GM19397 (cell line): ENCODE data around the gene YBX3.

Source experiments
- ATAC-seq: cut with Tn5 transposase; IDR thresholded peaks from one replicate; pipeline ENCODE4 v1.9.1; 2021; ENCODE audit warnings: mild to moderate bottlenecking, moderate library complexity; ENCODE audit not compliant: unreplicated experiment

The YBX3 gene

GRCh38 chr12:10722502-10722904, 620 bp downstream of the YBX3 start:
- ATAC-seq: peak; percentile 49

- ATAC-seq: no peak
Measured at GRCh38 chr12:10721651-10722501, 1.2 kb downstream of the YBX3 start.

DNA sequence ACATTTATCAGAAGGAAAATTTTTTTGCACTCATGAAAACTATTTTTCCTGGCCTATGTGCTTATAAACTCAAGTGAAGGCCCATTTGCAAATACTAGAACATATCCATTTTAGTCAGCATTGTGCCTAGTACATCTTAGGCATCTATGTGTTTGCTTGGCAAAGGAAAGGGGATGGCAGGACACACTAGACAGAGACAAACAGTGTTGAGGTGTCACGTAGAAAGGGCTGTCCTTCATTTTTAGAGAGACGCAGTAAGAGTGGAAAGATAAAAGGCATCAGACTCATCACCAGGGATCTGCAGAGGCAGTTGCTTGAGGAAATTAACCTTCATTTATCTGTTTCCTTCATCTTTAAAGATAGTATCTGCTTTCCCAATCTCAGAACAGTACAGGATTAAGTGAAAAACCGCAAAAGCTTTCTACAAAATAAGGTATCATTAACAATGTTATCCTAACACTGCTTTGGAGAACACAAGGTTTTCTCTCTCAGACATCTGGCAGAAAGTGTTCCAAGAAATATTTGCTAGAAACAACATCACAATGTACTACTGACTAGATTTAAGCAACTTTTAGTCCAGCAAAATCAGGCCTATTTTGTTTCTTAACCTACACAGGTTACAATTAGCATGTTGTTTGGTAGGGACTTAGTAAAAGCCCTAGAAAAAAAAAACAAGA, 2.0 kb downstream of the YBX3 start:
- no peak for ATAC-seq

- ATAC-seq: no peak
Measured at GRCh38 chr12:10719482-10719881, 3.6 kb downstream of the YBX3 start.

GRCh38 chr12:10718279-10718821, 4.8 kb downstream of the YBX3 start:
- ATAC-seq: no peak

DNA sequence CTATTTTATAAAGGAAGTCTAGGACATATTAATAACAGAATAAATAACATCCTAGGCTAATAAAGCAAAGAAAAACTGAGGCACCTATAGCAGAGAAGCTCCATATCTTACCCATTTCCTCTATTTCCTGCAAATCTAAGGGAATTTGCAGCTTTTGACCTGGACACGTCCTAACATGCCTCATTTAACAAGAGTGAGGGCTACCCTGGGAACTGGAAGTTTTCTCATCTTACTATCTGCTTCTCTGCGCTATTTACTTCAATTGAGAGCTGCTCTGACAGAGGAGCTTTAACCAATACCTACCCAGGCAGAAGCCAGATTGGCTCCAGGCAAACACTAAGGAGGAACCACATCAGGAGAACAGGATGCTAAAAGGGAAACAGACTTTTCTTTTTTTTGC, 5.7 kb downstream of the YBX3 start:
- no peak for ATAC-seq

- ATAC-seq: no peak
Measured at GRCh38 chr12:10716704-10717315, 6.3 kb downstream of the YBX3 start.

DNA sequence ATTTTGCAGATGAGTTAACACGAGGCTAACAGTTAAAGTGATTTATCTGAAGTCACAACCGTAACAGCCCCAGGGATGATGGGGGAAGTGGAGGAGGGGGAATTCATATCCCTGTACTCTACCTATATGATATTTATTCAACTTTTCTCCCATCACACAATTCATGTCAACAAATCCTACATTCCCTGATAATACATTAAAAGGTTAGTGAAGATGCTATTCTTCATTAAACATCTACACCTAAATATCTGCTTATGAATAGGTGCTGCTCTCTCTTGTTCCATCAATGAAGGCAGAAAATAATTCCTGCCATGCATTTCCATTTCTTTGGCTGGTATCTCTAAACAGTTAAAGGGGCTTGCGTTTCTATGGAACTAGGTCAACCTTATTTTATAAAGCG, 6.8 kb downstream of the YBX3 start:
- no peak for ATAC-seq

GRCh38 chr12:10715491-10715890, 7.6 kb downstream of the YBX3 start:
- no peak for ATAC-seq

DNA sequence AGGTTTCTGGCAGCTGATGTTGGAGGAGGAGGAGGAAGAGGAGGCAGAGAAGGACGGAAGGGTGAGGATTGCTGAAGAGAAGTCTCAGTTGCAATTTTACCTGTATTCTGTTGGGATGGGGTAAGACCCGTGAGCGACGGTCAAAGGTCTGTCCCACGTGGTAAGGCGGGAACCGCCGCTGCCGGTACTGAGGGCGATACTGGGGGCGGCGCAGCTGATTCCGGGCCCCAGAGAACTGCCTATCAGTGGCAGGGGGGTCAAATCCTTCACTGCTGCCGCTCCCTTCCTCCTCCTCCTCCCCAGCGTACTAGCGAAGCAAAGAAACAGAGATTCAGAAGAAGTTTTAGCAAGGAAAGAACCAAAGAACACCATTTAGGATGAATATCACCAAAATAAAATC, 13.3 kb downstream of the YBX3 start:
- ATAC-seq: no peak

DNA sequence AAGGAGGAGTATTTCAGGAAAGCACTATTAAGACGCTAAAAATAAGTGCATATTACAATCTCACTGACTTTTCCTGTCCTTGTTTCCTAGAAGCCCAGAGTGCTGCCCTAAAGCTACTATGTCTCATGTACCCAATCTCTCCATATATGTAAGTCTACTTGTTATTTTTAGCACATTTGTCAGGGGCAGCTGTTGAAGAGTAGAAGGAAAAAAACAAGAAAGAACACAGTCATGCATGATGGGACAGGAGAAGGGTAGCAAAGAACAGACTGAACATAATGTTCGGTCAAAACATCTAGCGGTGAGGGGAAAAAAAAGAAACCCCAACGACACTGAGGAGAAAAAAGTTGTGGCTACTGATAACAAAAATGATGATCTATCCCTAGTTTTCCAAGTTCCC, 14.3 kb downstream of the YBX3 start:
- no peak for ATAC-seq

DNA sequence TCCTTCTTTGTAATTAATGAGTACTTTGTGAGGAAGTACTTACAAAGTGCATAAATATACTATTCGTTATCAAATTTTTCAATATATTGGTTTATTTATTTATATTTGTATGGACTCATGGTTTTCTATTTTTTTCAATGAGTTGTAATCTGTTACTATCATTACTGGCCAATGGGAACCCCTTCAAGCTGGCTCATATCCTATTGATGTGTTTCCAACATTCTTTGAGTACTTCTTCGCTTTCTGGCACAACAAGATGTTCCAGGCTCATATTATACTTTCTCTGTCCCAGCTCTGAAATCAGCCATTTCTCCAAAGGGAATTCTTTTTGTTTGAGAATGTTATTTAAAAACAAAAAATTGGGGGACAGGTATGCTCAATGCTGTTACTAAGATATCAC, 17.5 kb downstream of the YBX3 start:
- ATAC-seq: no peak

GRCh38 chr12:10701843-10702242, 21.3 kb downstream of the YBX3 start:
- no peak for ATAC-seq

- ATAC-seq: no peak
Measured at GRCh38 chr12:10701131-10701681, 21.9 kb downstream of the YBX3 start.

DNA sequence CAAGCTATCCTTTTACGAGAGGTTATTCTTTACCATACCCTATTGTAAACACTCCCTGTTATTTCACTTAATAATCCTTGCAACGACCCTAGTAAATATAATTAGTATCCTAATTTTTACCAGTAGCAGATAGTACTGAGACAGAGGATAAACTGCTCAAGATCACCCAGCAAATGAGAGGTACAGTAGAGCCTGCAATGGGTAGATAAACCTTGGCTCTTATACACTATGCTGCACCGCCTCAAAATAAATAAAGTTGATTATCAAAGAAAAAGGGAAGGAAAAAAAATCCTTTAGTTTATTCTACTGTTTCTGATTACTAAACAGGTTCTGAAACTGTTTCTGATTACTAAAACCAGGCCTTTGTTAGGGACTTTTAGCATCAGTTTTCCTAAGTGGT, 22.5 kb downstream of the YBX3 start:
- ATAC-seq: no peak

GRCh38 chr12:10697862-10698261, 25.3 kb downstream of the YBX3 start:
- no peak for ATAC-seq

DNA sequence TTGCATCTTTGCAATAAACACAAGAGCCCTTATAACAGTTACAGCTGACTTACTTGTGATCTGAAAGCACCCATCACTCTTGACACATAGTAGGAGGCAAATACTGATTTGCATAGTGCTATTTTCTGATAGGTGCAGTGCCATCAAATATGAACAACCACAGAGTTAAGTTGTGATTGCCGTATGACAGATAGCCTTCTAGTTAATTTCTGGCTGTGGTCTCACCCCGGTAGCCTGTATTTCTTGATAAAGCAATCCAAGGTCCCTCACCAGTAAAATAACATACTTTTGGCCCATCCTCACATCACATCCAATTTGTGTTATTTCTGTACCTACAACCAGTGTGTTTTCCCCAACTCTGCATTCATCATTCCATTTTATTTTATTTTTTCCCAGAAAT, 26.0 kb downstream of the YBX3 start:
- ATAC-seq: no peak

DNA sequence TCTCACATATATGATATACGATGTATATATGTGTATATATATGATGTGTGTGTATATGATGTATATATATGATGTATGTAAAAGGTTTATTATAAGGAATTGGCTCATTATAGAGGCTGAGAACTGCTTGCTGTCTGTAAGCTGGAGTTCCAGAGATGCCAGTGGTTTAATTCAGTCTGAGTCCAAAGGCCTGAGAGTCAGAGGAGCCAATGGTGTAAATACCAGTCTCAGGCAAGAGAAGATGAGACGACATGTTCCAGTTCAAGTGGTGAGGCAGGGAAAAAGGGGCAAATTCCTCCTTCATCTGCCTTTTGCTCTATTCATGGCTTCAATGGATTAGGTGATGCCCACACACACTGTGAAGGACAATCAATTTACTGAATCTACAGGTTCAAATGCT, 32.2 kb downstream of the YBX3 start:
- no peak for ATAC-seq

DNA sequence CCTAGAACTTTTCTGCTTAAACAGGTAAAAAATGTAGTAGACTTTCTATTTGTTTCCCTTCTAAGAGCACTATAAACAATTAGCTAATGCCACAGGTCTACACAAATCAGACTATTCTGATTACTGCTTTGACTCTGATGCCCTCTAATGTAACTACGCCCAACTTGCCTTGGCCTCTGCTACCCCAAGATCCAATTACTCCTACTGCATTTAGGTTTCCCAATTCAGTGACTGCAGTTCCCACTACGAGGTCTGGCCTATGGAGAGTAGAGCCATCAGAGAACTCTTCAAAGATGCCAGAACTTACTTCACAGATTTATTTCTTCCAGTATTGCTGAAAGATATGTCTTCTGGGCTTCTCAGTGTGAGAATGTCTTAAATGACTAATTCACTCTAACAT, 34.0 kb downstream of the YBX3 start:
- no peak for ATAC-seq

DNA sequence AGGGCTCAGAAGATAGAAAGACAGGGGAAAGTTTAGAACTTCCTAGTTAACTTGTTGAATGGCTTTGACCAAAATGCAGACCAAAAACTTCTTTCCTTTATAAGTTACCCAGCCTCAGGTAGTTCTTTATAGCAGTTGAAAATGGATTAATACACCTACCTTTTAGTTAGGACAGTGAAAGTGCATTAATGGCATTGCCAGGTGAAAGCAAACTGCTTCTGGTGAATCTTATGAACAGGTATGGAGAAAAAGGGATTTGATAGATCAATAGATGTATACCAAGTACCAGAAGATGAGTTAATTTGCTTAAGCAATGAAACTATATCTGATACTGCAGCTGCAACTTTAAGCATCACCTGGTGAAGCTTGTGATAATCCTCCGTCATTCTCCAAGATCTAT, 35.1 kb downstream of the YBX3 start:
- ATAC-seq: no peak

DNA sequence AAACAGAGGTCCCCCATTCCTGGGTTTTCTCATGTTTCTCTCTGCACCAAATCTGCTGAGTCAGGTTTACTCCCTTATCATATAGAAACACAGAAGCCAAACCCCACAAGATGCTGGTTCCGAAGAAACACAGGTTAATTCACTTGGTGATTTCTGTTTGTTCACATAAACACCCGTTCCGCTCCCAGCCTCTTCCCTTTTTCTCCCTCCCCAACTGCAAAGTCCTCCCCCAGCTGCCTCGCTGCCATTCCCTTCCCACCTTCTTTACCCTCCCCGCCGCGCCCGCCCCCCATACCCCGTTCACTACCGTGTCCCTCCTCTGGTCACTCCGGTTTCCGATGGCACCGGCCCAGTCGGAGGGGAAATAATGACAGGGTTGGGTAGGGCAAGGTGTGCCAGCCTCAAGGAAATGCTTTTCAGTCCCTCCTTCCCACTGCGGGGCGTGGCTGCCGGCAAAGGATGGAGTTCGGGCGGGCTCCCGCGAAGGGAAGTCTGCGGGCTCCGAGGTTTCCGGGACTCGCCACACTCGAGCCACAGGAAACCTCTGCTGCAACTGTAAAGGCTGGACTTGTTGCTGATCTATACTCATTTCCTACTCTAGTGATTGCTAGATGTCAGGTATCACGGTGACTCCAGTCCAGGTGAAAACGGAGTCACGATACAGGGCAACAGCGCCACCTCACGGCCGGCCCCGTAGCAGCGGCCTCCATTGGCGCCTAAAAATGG, 49.3 kb downstream of the YBX3 start, which contains the start of gene STYK1:
Gene STYK1 (minus strand): TSS at position 394 of the 726 bp plus-strand sequence. CDS start 39,434 bp downstream, outside the sequence.
- no peak for ATAC-seq
